HepG2 (cell line): Measurements from ENCODE around the gene SQSTM1. TPM values are rescaled to one million over a fixed set of nuclear protein-coding genes. Genes with fewer than 3 reads are reported as not detected.

Experiments used
- BCL6 ChIP-seq: IDR thresholded peaks from 2 replicates; pipeline ENCODE4 v1.6.1; 2016; ENCODE audit warnings: missing genetic modification reagents, missing compliant biosample characterization
- CEBPG ChIP-seq: IDR thresholded peaks from 2 replicates; pipeline ENCODE4 v1.6.1; 2016
- EEA1 ChIP-seq: sonication (generic); formaldehyde crosslinking; IDR thresholded peaks from 2 replicates; pipeline ENCODE4 v1.5.1; 2020; ENCODE audit warnings: mild to moderate bottlenecking, missing genetic modification reagents, borderline replicate concordance
- EHMT2 ChIP-seq: fragments of 200-600 bp; sonication (generic); IDR thresholded peaks from 2 replicates; pipeline ENCODE4 v1.7.0; 2017; ENCODE audit warnings: antibody characterized with exemption, low read depth, low read length, borderline replicate concordance
- FOXA1 ChIP-seq, 2 experiments: fragments of 450-650 bp in 1 of 2; sonication (generic) in 1 of 2; formaldehyde crosslinking in 1 of 2; IDR thresholded peaks; 2 replicates each; pipeline versions ENCODE4 v1.4.0 to v1.6.1; 2016 to 2020; ENCODE audit warnings: missing genetic modification reagents in 1 of 2
- HDAC2 ChIP-seq: sonication (generic); formaldehyde crosslinking; IDR thresholded peaks from 2 replicates; pipeline ENCODE4 v1.4.0; 2020; ENCODE audit warnings: missing genetic modification reagents
- MBNL3 ChIP-seq: fragments of 250-450 bp; sonication (Bioruptor Pico); conservative IDR thresholded peaks from 2 replicates; pipeline ENCODE4 v1.8.0; 2022; ENCODE audit warnings: mild to moderate bottlenecking, inconsistent platforms
- MED1 ChIP-seq: sonication (generic); formaldehyde crosslinking; IDR thresholded peaks from 2 replicates; pipeline ENCODE4 v1.4.0; 2020; ENCODE audit warnings: missing genetic modification reagents
- MEF2D ChIP-seq: sonication (generic); formaldehyde crosslinking; IDR thresholded peaks from 2 replicates; pipeline ENCODE4 v1.5.1; 2020; ENCODE audit warnings: mild to moderate bottlenecking, missing genetic modification reagents
- NCOA5 ChIP-seq: sonication (generic); formaldehyde crosslinking; IDR thresholded peaks from 2 replicates; pipeline ENCODE4 v1.4.0; 2020; ENCODE audit warnings: missing genetic modification reagents
- ONECUT2 ChIP-seq: sonication (generic); formaldehyde crosslinking; IDR thresholded peaks from 2 replicates; pipeline ENCODE4 v1.4.0; 2020; ENCODE audit warnings: missing genetic modification reagents
- PHF21A ChIP-seq: sonication (generic); formaldehyde crosslinking; IDR thresholded peaks from 2 replicates; pipeline ENCODE4 v1.5.0; 2020; ENCODE audit warnings: mild to moderate bottlenecking, missing genetic modification reagents
- RBAK ChIP-seq: sonication (generic); formaldehyde crosslinking; IDR thresholded peaks from 2 replicates; pipeline ENCODE4 v1.5.1; 2020; ENCODE audit warnings: mild to moderate bottlenecking, missing genetic modification reagents
- RORA ChIP-seq: sonication (generic); formaldehyde crosslinking; IDR thresholded peaks from 2 replicates; pipeline ENCODE4 v1.5.0; 2020; ENCODE audit warnings: mild to moderate bottlenecking, missing genetic modification reagents, moderate library complexity
- SALL1 ChIP-seq: sonication (generic); formaldehyde crosslinking; IDR thresholded peaks from 2 replicates; pipeline ENCODE4 v1.8.0; 2022; ENCODE audit warnings: mild to moderate bottlenecking, missing genetic modification reagents
- SOX13 ChIP-seq, 3 experiments: fragments of 450-650 bp in 1 of 3; sonication (generic) in 1 of 3; formaldehyde crosslinking in 1 of 3; IDR thresholded peaks in 2 of 3; conservative IDR thresholded peaks in 1 of 3; 2 replicates each; pipeline versions ENCODE4 v1.5.0 to v1.6.1; 2016 to 2020; ENCODE audit warnings: antibody characterized with exemption in 1 of 3, mild to moderate bottlenecking in 1 of 3, missing compliant biosample characterization in 1 of 3, missing genetic modification reagents in 1 of 3, moderate library complexity in 1 of 3
- SRY ChIP-seq: sonication (generic); formaldehyde crosslinking; IDR thresholded peaks from 2 replicates; pipeline ENCODE4 v1.8.0; 2022; ENCODE audit warnings: mild to moderate bottlenecking, missing genetic modification reagents
- TBX3 ChIP-seq: fragments of 450-650 bp; IDR thresholded peaks from 2 replicates; pipeline ENCODE4 v1.6.1; 2017; ENCODE audit warnings: antibody characterized with exemption, mild to moderate bottlenecking, inconsistent platforms, borderline replicate concordance
- THAP11 ChIP-seq: IDR thresholded peaks from 2 replicates; pipeline ENCODE4 v1.6.1; 2016; ENCODE audit warnings: missing biosample characterization, missing genetic modification reagents
- THRA ChIP-seq: sonication (generic); formaldehyde crosslinking; IDR thresholded peaks from 2 replicates; pipeline ENCODE4 v1.4.0; 2020; ENCODE audit warnings: missing genetic modification reagents, borderline replicate concordance
- ZC3H4 ChIP-seq: sonication (generic); formaldehyde crosslinking; IDR thresholded peaks from 2 replicates; pipeline ENCODE4 v1.4.0; 2020; ENCODE audit warnings: missing genetic modification reagents, borderline replicate concordance
- ZNF138 ChIP-seq: sonication (generic); formaldehyde crosslinking; IDR thresholded peaks from 2 replicates; pipeline ENCODE4 v1.5.0; 2020; ENCODE audit warnings: mild to moderate bottlenecking, low read depth, missing genetic modification reagents
- ZNF205 ChIP-seq: IDR thresholded peaks from 2 replicates; pipeline ENCODE4 v1.6.1; 2018; ENCODE audit warnings: missing biosample characterization, missing genetic modification reagents
- ZNF263 ChIP-seq: sonication (generic); formaldehyde crosslinking; IDR thresholded peaks from 2 replicates; pipeline ENCODE4 v1.4.0; 2020; ENCODE audit warnings: missing genetic modification reagents
- ZNF326 ChIP-seq: sonication (generic); formaldehyde crosslinking; IDR thresholded peaks from 2 replicates; pipeline ENCODE4 v1.4.0; 2020; ENCODE audit warnings: missing genetic modification reagents, borderline replicate concordance
- ZNF564 ChIP-seq: sonication (generic); formaldehyde crosslinking; IDR thresholded peaks from 2 replicates; pipeline ENCODE4 v1.8.1; 2023; ENCODE audit warnings: mild to moderate bottlenecking, missing genetic modification reagents
- ZNF570 ChIP-seq: sonication (generic); formaldehyde crosslinking; IDR thresholded peaks from 2 replicates; pipeline ENCODE4 v1.4.0; 2020; ENCODE audit warnings: mild to moderate bottlenecking, missing genetic modification reagents, borderline replicate concordance
- ZNF574 ChIP-seq: sonication (generic); formaldehyde crosslinking; IDR thresholded peaks from 2 replicates; pipeline ENCODE4 v1.4.0; 2020; ENCODE audit warnings: missing genetic modification reagents
- ZNF773 ChIP-seq: sonication (generic); formaldehyde crosslinking; IDR thresholded peaks from 2 replicates; pipeline ENCODE4 v1.4.0; 2020; ENCODE audit warnings: missing genetic modification reagents, borderline replicate concordance
- ZSCAN30 ChIP-seq: sonication (generic); formaldehyde crosslinking; IDR thresholded peaks from 2 replicates; pipeline ENCODE4 v1.5.0; 2020; ENCODE audit warnings: mild to moderate bottlenecking, missing genetic modification reagents
- polyA plus RNA-seq, 8 experiments: library from polyadenylated mRNA; depleted of rRNA in 3 of 8; stranded (reverse) in 7 of 8; unstranded in 1 of 8; fragments of >200 nt; fragmentation: Illumina TruSeq in 4 of 8; extraction: Trizol in 4 of 8; gene quantifications; 2 replicates each; pipeline versions ENCODE4 v1.2.1 to v1.2.3, GENCODE V29; 2011 to 2016; ENCODE audit warnings: low read depth in 4 of 8, missing spikeins in 1 of 8, mixed read lengths in 1 of 8; ENCODE audit not compliant: insufficient read depth in 1 of 8
- total RNA-seq, 5 experiments: library from RNA; depleted of rRNA; stranded (reverse); fragments of >200 nt; fragmentation: Illumina TruSeq; extraction: Trizol; gene quantifications; 2 replicates each; pipeline ENCODE4 v1.2.3, GENCODE V29; 2016; ENCODE audit warnings: low read depth in 1 of 5

The SQSTM1 gene
- total and polyA plus RNA-seq, 2 of the 13 experiments (the other 11 are each of a cell fraction or from before 2014, with no cell fraction given) = 90.9 to 160 TPM

GRCh38 chr5:179824745-179825112 is 4.0 kb downstream of the SQSTM1 start (continued):
- no peak for TF ChIP-seq EEA1
- no peak for TF ChIP-seq RORA
- TF ChIP-seq SALL1 = peak; percentile 56; the same call in 1 of the 2 replicates
- TF ChIP-seq MED1 (CRISPR knock-in tag) = 0 out of 2 replicates have a peak, but pooled peaks have one; percentile 25
- no peak for TF ChIP-seq ZC3H4 (CRISPR knock-in tag)
- peak; percentile 38; the same call in 1 of the 2 replicates for TF ChIP-seq TBX3
- TF ChIP-seq ZNF570 = no peak
- TF ChIP-seq ZSCAN30 (CRISPR knock-in tag) = no peak
- TF ChIP-seq THRA (CRISPR knock-in tag) = peak; percentile 24; the same call in 1 of the 2 replicates
- TF ChIP-seq MBNL3 = no peak
- TF ChIP-seq FOXA1 (IDR thresholded peaks at IDR 0.05) = peak; percentile 72
- TF ChIP-seq FOXA1 (CRISPR knock-in tag; IDR thresholded peaks at IDR 0.05) = peak; percentile 54; the same call in 1 of the 2 replicates
- TF ChIP-seq ZNF564 (CRISPR knock-in tag) = no peak
- TF ChIP-seq ZNF574 (CRISPR knock-in tag) = no peak
- TF ChIP-seq ZNF263 (CRISPR knock-in tag) = peak; percentile 64; the same call in 1 of the 2 replicates
- TF ChIP-seq CEBPG (CRISPR knock-in tag) = no peak
- 0 out of 2 replicates have a peak, but pooled peaks have one; percentile 10 for TF ChIP-seq MEF2D (CRISPR knock-in tag)
- TF ChIP-seq BCL6 = no peak
- no peak for TF ChIP-seq EHMT2
- 0 out of 2 replicates have a peak, but pooled peaks have one; percentile 16 for TF ChIP-seq THAP11 (CRISPR knock-in tag)
- no peak for TF ChIP-seq ZNF773
- peak; percentile 45; the same call in 1 of the 2 replicates for TF ChIP-seq HDAC2 (CRISPR knock-in tag)
- peak; percentile 44; the same call in 1 of the 2 replicates for TF ChIP-seq PHF21A
- TF ChIP-seq SOX13 (IDR thresholded peaks at IDR 0.05) = 0 out of 2 replicates have a peak, but pooled peaks have one; percentile 21
- TF ChIP-seq SOX13 (CRISPR knock-in tag; conservative IDR thresholded peaks at IDR 0.05 in 1 of 2, IDR thresholded peaks at IDR 0.05 in 1 of 2) = no peak; a peak in 1 of 4 replicates
- no peak for TF ChIP-seq SRY (CRISPR knock-in tag)
- TF ChIP-seq RBAK = no peak
- no peak for TF ChIP-seq NCOA5 (CRISPR knock-in tag)
- TF ChIP-seq ONECUT2 (CRISPR knock-in tag) = peak; percentile 88
- TF ChIP-seq ZNF326 (CRISPR knock-in tag) = no peak
- no peak for TF ChIP-seq ZNF138 (CRISPR knock-in tag)
- no peak for TF ChIP-seq ZNF205 (CRISPR knock-in tag)
